Activated CD4-positive, alpha-beta memory T cell treated with anti-CD3 and anti-CD28 coated beads, Interleukin-2, amount 10 ng/mL, durations not matched to agents 7 days and 5 days (primary cell): ENCODE measurements around the gene FAM227A. TPM values are rescaled to one million over a fixed set of nuclear protein-coding genes. Genes with fewer than 3 reads are reported as not detected.

Experiments
- CTCF ChIA-PET: fragments of 350-600 bp; sonication (Branson Sonifier 250); formaldehyde crosslinking; loops from one replicate; lab custom pipeline; 2021; ENCODE audit warnings: antibody characterized with exemption, inconsistent platforms; lab: Charles Lee
- POLR2A ChIA-PET: fragments of 350-600 bp; sonication (Branson Sonifier 250); formaldehyde crosslinking; loops from one replicate; lab custom pipeline; 2021; ENCODE audit warnings: antibody characterized with exemption; lab: Charles Lee
- DNase-seq: peaks from one replicate; pipeline ENCODE4 v3.0.0-alpha.2; 2020
- H3K27ac Mint-ChIP-seq: one replicate; pipeline ENCODE4 v1.8.0; 2021; ENCODE audit warnings: mild to moderate bottlenecking, mixed read lengths
- H3K27me3 Mint-ChIP-seq: one replicate; pipeline ENCODE4 v1.8.0; 2021; ENCODE audit warnings: mixed read lengths
- H3K36me3 Mint-ChIP-seq: one replicate; pipeline ENCODE4 v1.8.0; 2021; ENCODE audit warnings: low read depth, mixed read lengths
- H3K4me1 Mint-ChIP-seq: one replicate; pipeline ENCODE4 v1.8.0; 2021; ENCODE audit warnings: mixed read lengths
- H3K4me3 Mint-ChIP-seq: one replicate; pipeline ENCODE4 v1.8.0; 2021; ENCODE audit warnings: mild to moderate bottlenecking, mixed read lengths
- H3K9me3 Mint-ChIP-seq: one replicate; pipeline ENCODE4 v1.8.0; 2021; ENCODE audit warnings: mixed read lengths
- total RNA-seq, 2 experiments: library from RNA; stranded (reverse); gene quantifications; one replicate each; pipeline ENCODE4 v1.2.3, GENCODE V29; 2021

The FAM227A gene
- total RNA-seq, 2 experiments from 2014 or later: 0.10 to 0.45 TPM

DNA sequence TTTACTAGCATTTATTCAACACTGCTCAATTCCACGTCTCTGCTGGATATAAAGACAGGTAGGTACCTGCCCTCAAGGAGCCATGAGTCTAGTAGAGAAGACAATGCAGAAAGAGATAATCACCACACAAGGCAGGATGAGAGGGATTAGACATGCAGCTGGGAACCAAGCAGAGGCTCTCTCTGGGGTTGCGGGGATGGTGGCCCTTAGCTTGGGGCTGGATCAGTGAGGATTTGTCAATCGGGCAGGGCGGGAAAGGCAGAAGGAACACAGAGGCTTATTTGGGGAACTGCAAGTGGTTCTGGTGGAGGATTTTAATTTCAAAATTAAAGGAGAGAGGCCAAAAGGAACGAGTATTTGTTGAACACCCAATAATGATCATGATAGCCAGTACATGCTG lies 77.7 kb downstream of the FAM227A start:
- POLR2A ChIA-PET: no interaction called here
- Mint-ChIP-seq H3K27ac (no peak overlapping the region), H3K4me1 (no peaks in the 10 kb centered on the region), H3K4me3 (no peak overlapping the region), H3K36me3 (no peaks in the 10 kb centered on the region), H3K27me3 (no peaks in the 10 kb centered on the region), H3K9me3 (no peaks in the 10 kb centered on the region)
- CTCF ChIA-PET: no interaction called here
- no peak for DNase-seq

DNA sequence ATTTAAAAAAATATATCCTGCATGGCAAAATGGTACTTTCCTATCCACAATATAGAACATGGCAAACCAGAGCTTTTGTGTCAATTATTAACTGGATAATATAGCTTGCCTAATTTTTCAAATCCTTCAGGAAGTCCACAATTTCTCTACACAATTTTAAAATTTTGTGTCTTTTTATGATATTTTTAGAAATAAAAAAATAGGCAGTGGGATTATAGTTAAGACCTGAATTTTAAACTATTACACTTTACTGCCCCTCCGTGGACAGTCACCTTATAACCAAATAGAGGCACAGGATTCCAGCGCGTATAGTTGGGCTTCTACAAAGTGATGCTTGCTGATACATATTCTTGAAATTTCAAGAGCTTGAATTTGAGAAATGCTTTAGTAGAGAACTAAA lies 84.1 kb downstream of the FAM227A start:
- H3K4me3 Mint-ChIP-seq: no peak overlapping the region
- peaks cover 2% of the 10 kb centered on the region for H3K27me3 Mint-ChIP-seq
- H3K9me3 Mint-ChIP-seq: no peaks in the 10 kb centered on the region
- H3K4me1 Mint-ChIP-seq: peaks cover 23% of the 10 kb centered on the region
- H3K27ac Mint-ChIP-seq: no peak overlapping the region
- CTCF ChIA-PET: interaction anchor here (0.7 to 3.7 kb wide), 13 partner anchors 8 to 520 kb away, joined by 3 to 29 read pairs (median 4); partner anchors contain the start of gene TOMM22
- DNase-seq: peak; percentile 34
- POLR2A ChIA-PET: interaction anchor here (0.7 to 3.6 kb wide), 7 partner anchors 70 to 520 kb away, joined by 3 to 18 read pairs (median 4); partner anchors contain the start of genes GTPBP1 and TOMM22
- no peaks in the 10 kb centered on the region for H3K36me3 Mint-ChIP-seq

DNA sequence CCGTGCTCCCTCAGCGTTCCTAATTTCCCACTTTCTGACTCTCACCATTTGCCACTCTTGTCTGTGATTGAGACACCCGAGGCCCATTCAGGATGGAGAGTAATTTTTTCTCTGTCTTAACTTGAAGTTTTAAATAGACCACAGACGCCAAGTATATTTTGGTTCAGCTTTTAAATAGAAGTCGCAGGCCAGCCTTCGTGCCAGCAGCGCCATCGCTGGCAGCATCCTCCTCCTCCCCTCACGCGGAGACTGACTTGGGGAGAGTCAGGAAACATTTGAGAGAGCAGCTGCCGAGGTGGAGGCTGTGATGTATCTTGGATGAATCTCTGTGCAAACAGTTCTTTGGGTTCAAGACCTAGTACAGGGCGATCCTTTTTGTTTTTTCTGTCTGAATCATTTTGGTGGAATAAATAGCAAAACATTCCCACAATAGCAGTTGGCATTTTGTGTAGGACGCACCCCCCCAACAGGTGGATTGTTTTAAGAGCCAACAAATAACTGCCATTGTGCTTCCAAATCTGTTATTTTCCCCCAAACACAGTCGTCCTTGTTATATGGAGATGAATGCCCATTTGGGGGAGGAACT lies 85.3 kb downstream of the FAM227A start:
- peak overlapping the region; percentile 89 for H3K4me3 Mint-ChIP-seq
- H3K27ac Mint-ChIP-seq: peak overlapping the region; percentile 91
- H3K27me3 Mint-ChIP-seq: peaks cover 2% of the 10 kb centered on the region
- CTCF ChIA-PET: interaction anchor here (1.5 to 3.7 kb wide), 5 partner anchors 9 to 518 kb away, joined by 3 to 29 read pairs (median 7); no protein-coding TSS in a partner anchor
- DNase-seq: peak; percentile 55
- POLR2A ChIA-PET: interaction anchor here (0.7 to 3.6 kb wide), 16 partner anchors 17 to 519 kb away, joined by 3 to 18 read pairs (median 4); partner anchors contain the start of genes PICK1 and TOMM22
- no peaks in the 10 kb centered on the region for H3K9me3 Mint-ChIP-seq
- no peaks in the 10 kb centered on the region for H3K36me3 Mint-ChIP-seq
- peaks cover 23% of the 10 kb centered on the region for H3K4me1 Mint-ChIP-seq

DNA sequence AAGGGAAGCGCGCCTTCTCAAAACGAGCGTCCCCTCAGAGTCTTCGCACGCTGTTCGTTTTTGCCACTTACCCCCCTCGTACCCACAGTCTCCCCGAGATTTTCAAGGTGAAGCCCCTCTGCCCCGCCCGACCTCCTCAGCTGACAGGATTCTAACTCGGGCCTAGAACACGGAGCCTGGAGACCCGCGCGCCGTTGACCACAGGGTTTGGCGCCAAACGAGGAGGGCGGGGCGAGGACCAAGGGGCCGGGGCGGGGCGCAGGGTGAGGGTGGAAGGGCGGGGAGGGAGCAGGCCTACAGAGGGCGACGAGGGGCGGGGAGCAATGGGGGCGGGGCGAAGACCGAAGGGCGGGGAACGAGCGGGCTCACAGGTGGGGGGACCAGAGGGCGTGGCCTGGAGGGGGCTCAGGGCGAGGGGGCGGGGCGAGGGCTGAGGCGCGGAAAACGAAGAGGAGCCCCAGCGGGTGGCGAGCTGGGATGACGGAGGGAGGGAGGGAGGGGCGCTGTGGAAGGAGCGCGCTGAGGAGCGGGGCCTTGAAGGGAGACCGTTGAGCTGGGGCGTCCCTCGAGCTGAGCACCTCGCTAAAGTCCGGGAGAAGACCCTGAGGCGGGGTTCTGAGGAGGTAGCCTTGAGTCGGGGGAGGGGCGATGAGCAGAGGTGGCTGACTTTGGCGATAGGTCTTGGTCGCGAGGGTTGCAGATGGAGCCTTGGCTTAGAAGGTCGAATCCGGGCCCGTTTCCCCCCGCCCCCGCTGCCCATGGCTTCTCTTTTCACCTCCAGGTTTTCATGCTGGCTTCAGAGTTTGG lies 86.0 kb downstream of the FAM227A start, which contains the start of gene DMC1:
DMC1 (minus strand) TSS at position 212 of the 807 bp plus-strand sequence. CDS start 1,927 bp downstream, outside the sequence.
- ChIA-PET CTCF (interaction anchor here (0.6 to 3.7 kb wide), 3 partner anchors 9 to 518 kb away, joined by 4 to 29 read pairs (median 9); no protein-coding TSS in a partner anchor), POLR2A (interaction anchor here (0.7 to 3.6 kb wide), 16 partner anchors 16 to 749 kb away, joined by 3 to 18 read pairs (median 5); partner anchors contain the start of genes PICK1, RPL3 and TOMM22)
- H3K4me1 Mint-ChIP-seq: peaks cover 23% of the 10 kb centered on the region
- H3K9me3 Mint-ChIP-seq: no peaks in the 10 kb centered on the region
- H3K36me3 Mint-ChIP-seq: no peaks in the 10 kb centered on the region
- peaks cover 2% of the 10 kb centered on the region for H3K27me3 Mint-ChIP-seq
- H3K27ac Mint-ChIP-seq: peak within 1 kb of the TSS; percentile 93
- H3K4me3 Mint-ChIP-seq: peak within 1 kb of the TSS; percentile 89
- peak; percentile 98 for DNase-seq

DNA sequence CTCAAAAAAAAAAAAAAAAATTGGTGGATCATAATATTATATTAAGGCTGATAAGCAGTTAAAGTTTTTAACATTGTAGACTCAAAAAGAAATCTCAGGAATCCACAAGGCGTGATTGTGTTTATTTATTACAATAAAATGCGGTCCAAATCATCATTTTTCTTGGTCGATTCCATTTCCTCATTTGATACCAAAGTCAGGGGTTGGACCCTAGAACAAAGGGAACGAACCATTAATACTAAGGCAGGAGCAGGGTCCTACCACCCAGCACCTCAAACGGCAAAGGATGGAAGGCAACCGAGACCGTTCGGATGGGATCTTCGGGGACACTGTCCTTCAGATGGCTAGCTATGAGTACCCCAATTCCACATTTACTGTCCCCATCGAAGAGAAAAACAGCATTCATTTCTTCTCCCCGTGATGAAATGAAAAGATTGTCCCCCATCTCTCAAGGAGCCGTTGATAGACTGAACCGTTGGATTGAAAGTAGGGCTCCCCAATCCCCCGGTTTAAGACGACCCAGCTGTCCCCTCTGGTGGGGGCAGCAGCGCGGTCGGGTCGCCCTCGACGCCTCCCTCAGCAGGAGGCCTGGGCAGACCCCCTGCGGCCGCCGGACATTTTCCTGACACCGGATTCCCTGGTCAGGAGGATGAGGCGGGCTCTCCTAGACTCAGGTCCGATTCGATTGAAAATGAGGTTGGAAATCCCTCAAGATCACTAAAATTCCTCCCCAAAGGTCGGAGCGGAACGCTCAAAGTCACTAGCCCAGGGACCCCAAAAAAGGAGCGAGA lies 86.8 kb downstream of the FAM227A start:
- H3K9me3 Mint-ChIP-seq: no peaks in the 10 kb centered on the region
- POLR2A ChIA-PET: interaction anchor here (0.7 to 3.6 kb wide), 14 partner anchors 34 to 750 kb away, joined by 3 to 18 read pairs (median 6); partner anchors contain the start of genes KDELR3, PICK1, RPL3 and TOMM22
- peaks cover 2% of the 10 kb centered on the region for H3K27me3 Mint-ChIP-seq
- CTCF ChIA-PET: interaction anchor here (3.7 kb wide), 1 partner anchor 517 kb away, joined by 29 read pairs; no protein-coding TSS in a partner anchor
- H3K4me3 Mint-ChIP-seq: peak overlapping the region; percentile 89
- no peak for DNase-seq
- peak overlapping the region; percentile 93 for H3K27ac Mint-ChIP-seq
- H3K4me1 Mint-ChIP-seq: peaks cover 23% of the 10 kb centered on the region
- H3K36me3 Mint-ChIP-seq: no peaks in the 10 kb centered on the region

DNA sequence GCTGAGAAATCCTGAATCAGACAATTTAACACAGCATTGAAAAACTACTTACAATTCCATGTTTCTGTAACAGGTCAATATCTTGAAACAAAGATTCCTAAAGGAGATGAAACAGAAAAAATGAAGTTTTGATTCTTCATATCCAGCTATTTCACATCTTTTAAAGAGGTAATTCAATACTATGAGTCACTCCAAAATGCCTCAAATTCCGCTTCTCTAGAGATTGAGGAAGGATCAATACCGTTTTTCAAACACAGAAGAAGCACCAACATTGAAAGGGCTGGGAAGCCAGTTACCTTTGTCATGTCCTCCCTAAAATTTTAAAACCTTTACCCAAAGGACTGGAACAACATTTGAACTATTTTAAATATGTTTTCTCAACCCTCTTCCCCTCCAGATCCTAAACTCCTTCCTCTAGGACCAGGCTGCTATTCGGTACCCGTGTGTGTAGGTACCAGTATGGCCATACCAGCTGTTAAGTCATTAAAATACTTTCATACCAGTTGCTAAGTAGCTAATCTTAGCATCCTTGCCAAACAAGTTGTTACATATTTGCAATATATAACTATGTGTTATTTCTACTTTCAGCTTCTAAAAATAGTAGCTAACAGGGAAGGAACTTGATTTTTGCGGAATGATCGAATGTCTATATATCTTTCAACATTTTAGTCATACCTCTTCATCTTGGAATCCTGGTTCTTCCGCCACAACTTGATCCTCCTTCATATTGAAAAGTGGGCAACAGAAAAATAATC lies 88.5 kb downstream of the FAM227A start:
- DNase-seq: no peak
- Mint-ChIP-seq H3K4me1 (peaks cover 21% of the 10 kb centered on the region), H3K27me3 (no peaks in the 10 kb centered on the region), H3K36me3 (no peaks in the 10 kb centered on the region), H3K4me3 (no peak overlapping the region), H3K27ac (no peak overlapping the region), H3K9me3 (no peaks in the 10 kb centered on the region)
- ChIA-PET POLR2A (interaction anchor here (0.9 to 1.5 kb wide), 3 partner anchors 16 to 250 kb away, joined by 3 to 5 read pairs (median 4); no protein-coding TSS in a partner anchor), CTCF (interaction anchor here (0.6 to 1.4 kb wide), 2 partner anchors 156 to 516 kb away, joined by 3 to 4 read pairs; no protein-coding TSS in a partner anchor)

DNA sequence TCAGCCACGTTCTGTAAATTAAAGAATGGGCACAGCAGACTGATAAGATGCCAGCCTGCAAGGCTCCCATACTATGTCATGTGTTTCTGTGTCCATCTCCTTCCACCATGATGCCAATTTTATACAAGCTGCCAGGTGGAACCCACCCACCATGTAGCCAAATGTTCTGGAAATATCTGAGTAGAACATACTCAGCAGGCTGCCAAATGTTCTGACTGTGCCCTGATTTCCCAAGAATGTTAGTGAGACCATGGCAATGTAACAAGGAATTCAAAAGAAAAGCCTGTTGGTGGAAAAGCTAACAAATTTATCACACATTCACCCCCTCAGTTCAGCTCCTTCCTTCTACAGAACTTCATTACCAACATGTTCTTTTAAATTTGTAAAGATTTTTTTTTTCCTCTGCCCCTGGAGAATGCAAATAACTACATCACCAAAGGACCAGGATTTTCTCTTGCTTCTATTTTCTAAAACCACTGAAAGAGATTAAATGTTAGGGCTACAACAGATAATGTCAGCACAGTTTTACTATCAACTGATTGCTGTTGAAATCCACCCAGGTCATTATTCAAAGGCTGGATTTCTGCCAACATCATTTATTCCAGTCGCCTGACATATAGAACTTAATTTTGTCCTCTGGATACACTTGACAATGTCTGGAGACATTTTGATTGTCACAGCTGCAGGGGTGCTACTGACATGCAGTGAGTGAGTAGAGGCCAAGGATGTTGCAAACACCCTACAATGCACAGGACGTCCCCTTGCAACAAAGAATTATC lies 89.3 kb downstream of the FAM227A start:
- Mint-ChIP-seq H3K27me3 (no peaks in the 10 kb centered on the region), H3K36me3 (no peaks in the 10 kb centered on the region), H3K9me3 (no peaks in the 10 kb centered on the region), H3K27ac (no peak overlapping the region), H3K4me3 (no peak overlapping the region), H3K4me1 (peaks cover 21% of the 10 kb centered on the region)
- CTCF ChIA-PET: no interaction called here
- POLR2A ChIA-PET: interaction anchor here (1.5 kb wide), 1 partner anchor 17 kb away, joined by 4 read pairs; no protein-coding TSS in a partner anchor
- DNase-seq: no peak

DNA sequence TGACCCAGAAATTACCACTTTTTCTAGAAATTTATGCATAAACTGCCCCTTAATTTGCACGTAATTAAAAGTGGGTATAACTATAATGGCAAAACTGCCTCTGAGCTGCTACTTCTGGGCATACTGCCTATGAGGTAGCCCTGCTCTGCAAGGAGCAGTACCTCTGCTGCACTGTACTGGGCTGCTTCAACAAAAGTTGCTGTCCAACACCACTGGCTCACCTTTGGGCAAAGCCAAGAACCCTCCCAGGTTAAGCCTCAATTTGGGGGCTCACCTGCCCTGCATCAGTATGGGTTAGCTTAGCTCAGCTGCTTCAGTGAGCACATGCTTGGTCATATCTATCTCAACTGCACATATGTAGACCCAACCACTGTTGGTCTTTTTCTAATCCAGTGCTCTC lies 90.8 kb downstream of the FAM227A start:
- no peak for DNase-seq
- CTCF ChIA-PET: no interaction called here
- Mint-ChIP-seq H3K9me3 (no peaks in the 10 kb centered on the region), H3K4me1 (peaks cover 9% of the 10 kb centered on the region), H3K27ac (no peak overlapping the region), H3K4me3 (no peak overlapping the region), H3K27me3 (no peaks in the 10 kb centered on the region), H3K36me3 (no peaks in the 10 kb centered on the region)
- POLR2A ChIA-PET: no interaction called here

DNA sequence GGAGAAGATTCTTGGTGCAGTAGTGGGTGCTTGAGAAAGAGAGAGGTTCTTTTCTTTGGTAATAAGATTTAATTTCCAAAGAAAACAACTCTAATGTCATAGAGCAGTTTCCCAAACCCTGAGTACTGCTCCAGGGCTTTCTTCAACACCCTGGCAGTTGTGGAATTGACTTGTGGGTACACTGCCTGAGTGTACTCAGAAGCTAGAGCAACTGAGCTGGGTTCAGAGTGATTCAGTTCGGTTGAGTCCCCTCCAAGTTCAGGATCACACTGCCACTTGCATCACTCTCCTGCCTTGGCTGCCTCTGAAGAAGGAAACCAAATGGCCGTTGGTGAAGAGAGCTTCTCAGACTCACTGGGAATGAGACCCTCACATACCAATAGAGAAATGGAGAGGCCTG lies 91.5 kb downstream of the FAM227A start:
- Mint-ChIP-seq H3K27ac (no peak overlapping the region), H3K9me3 (no peaks in the 10 kb centered on the region), H3K4me1 (peaks cover 6% of the 10 kb centered on the region), H3K4me3 (no peak overlapping the region), H3K27me3 (no peaks in the 10 kb centered on the region), H3K36me3 (no peaks in the 10 kb centered on the region)
- no peak for DNase-seq
- POLR2A ChIA-PET: no interaction called here
- CTCF ChIA-PET: no interaction called here

DNA sequence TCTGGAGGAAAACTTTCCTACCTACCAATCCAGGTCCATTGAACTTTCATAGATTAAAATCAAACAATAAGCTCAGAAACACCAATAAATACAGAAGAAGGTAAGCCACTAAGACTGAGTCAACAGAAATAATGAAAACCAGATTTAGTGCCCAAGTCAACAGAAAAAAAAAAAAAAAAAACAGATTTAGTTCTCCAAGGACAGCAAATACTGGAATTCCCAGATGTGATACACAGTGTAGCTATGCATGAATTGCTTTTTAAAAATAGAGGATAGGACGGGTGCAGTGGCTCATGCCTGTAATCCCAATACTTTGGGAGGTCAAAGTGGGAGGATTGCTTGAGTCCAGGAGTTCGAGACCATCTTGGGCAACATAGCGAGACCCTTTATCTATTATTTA lies 101.9 kb downstream of the FAM227A start:
- Mint-ChIP-seq H3K9me3 (no peaks in the 10 kb centered on the region), H3K27ac (no peak overlapping the region), H3K36me3 (peaks cover 10% of the 10 kb centered on the region), H3K27me3 (no peaks in the 10 kb centered on the region), H3K4me1 (no peaks in the 10 kb centered on the region), H3K4me3 (no peak overlapping the region)
- no peak for DNase-seq
- CTCF ChIA-PET: interaction anchor here (0.6 kb wide), 1 partner anchor 328 kb away, joined by 3 read pairs; no protein-coding TSS in a partner anchor
- POLR2A ChIA-PET: interaction anchor here (0.7 to 1.2 kb wide), 2 partner anchors 16 to 75 kb away, joined by 3 read pairs; partner anchors contain the start of gene DMC1
